HEK293T (cell line): Measurements from ENCODE around the gene TAOK1.

ENCODE experiments used
- BHLHE40 ChIP-seq: fragments of 450-650 bp; IDR thresholded peaks from 2 replicates; pipeline ENCODE4 v1.6.1; 2016; ENCODE audit warnings: mild to moderate bottlenecking, moderate library complexity, borderline replicate concordance
- FOXA1 ChIP-seq: fragments of 450-650 bp; IDR thresholded peaks from 2 replicates; pipeline ENCODE4 v1.6.1; 2016; ENCODE audit warnings: mild to moderate bottlenecking
- HDGF ChIP-seq: fragments of 450-650 bp; IDR thresholded peaks from 2 replicates; pipeline ENCODE4 v1.6.1; 2017; ENCODE audit warnings: antibody characterized with exemption, borderline replicate concordance
- L3MBTL2 ChIP-seq: fragments of 450-650 bp; conservative IDR thresholded peaks from 2 replicates; pipeline ENCODE4 v1.6.1; 2016; ENCODE audit warnings: mild to moderate bottlenecking
- NFRKB ChIP-seq: fragments of 450-650 bp; IDR thresholded peaks from 2 replicates; pipeline ENCODE4 v1.6.1; 2016; ENCODE audit warnings: mild to moderate bottlenecking, moderate library complexity
- SP1 ChIP-seq: fragments of 450-650 bp; IDR thresholded peaks from 2 replicates; pipeline ENCODE4 v1.6.1; 2017
- SUZ12 ChIP-seq: fragments of 450-650 bp; IDR thresholded peaks from 2 replicates; pipeline ENCODE4 v1.6.1; 2016; ENCODE audit warnings: mild to moderate bottlenecking
- TARDBP ChIP-seq: fragments of 450-650 bp; IDR thresholded peaks from 2 replicates; pipeline ENCODE4 v1.6.1; 2016
- ZNF384 ChIP-seq: fragments of 450-650 bp; IDR thresholded peaks from 2 replicates; pipeline ENCODE4 v1.6.1; 2016

DNA sequence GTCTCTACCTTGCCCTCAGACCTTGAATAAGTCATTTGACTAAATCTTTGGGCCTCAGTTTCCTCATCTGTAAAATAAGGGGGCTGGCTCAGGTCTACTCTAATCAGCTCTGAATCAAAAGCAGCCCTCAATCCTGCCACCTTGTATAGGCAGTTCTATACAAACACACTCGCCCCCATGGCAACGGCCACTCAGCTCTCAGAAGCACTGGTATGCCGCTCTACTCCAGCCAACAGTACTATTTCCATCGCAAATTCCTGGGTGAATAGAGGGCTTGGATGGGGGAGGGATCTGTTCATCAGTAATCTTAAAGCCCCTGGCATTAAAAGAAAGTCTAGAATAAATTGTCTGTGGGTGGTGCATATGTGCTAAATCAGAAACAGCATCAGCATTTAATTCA lies 21.2 kb upstream of the TAOK1 start:
- no peak for TF ChIP-seq TARDBP
- TF ChIP-seq L3MBTL2, result no peak
- TF ChIP-seq FOXA1, result no peak
- no peak for TF ChIP-seq BHLHE40
- TF ChIP-seq SUZ12, result no peak
- no peak for TF ChIP-seq SP1
- TF ChIP-seq NFRKB, result no peak
- no peak for TF ChIP-seq ZNF384
- TF ChIP-seq HDGF, result no peak
